Measurements from ENCODE around the gene TMEM117.

TMEM117 gene

DNA sequence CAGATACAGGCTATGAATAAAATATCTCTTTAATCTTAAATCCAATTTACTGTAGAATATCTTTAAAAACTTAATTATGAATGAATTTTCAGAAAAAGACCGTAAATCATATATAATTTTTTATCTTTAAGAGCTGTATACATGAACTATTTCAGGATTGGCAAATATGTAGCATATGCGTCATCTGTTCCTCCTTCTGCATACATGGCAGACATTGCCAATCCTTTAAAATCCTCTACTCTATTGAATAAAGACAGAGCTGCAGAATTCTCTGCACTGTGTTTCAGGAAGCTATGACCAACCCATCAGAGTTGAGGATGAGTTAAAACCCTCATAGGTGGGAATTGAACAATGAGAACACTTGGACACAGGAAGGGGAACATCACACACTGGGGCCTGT, 279.0 kb downstream of the TMEM117 start:
- Histone ChIP-seq H3K9me3 (ENCODE audit: control insufficient read depth in 2 of 2, low read length in 2 of 2) (no peaks in the 10 kb centered on the region), H3K27ac (ENCODE audit: low read depth in 2 of 2, low read length in 2 of 2) (no peak overlapping the region), H3K36me3 (ENCODE audit: control insufficient read depth in 2 of 2, insufficient read depth in 2 of 2, low read length in 2 of 2) (no peaks in the 10 kb centered on the region), H3K4me1 (ENCODE audit: control insufficient read depth in 2 of 2, insufficient read depth in 2 of 2, low read length in 2 of 2) (no peaks in the 10 kb centered on the region), H3K4me3 (ENCODE audit: low read length in 2 of 2) (no peak overlapping the region), H3K9ac (ENCODE audit: low read depth in 1 of 2, low read length in 2 of 2) (no peak overlapping the region), H3K27me3 (ENCODE audit: control insufficient read depth in 2 of 2, insufficient read depth in 2 of 2, low read length in 2 of 2) (no peaks in the 10 kb centered on the region)

DNA sequence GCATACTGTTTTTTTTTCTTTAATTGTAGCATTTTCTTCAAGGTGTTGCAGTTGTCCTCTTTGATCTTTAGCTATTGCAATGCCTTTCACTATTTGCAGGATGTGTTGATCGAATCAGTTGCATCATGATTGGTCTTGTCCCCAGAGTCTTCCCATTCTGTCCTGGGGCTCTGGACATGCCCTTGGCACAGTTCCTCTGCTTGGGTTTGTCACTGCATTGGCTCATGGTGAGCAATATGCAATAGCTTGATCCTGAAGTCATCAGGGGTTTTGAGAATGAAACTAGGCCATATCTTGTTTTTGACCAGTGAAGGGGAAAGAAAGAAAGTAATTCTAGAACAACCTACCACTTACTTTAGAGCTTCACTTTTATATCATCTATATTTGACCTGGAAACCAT, 281.5 kb downstream of the TMEM117 start:
- Histone ChIP-seq H3K4me1 (ENCODE audit: control insufficient read depth in 2 of 2, insufficient read depth in 2 of 2, low read length in 2 of 2) (no peaks in the 10 kb centered on the region), H3K36me3 (ENCODE audit: control insufficient read depth in 2 of 2, insufficient read depth in 2 of 2, low read length in 2 of 2) (no peaks in the 10 kb centered on the region), H3K9ac (ENCODE audit: low read depth in 1 of 2, low read length in 2 of 2) (no peak overlapping the region), H3K27me3 (ENCODE audit: control insufficient read depth in 2 of 2, insufficient read depth in 2 of 2, low read length in 2 of 2) (no peaks in the 10 kb centered on the region), H3K9me3 (ENCODE audit: control insufficient read depth in 2 of 2, low read length in 2 of 2) (no peaks in the 10 kb centered on the region), H3K4me3 (ENCODE audit: low read length in 2 of 2) (no peak overlapping the region), H3K27ac (ENCODE audit: low read depth in 2 of 2, low read length in 2 of 2) (no peak overlapping the region)

DNA sequence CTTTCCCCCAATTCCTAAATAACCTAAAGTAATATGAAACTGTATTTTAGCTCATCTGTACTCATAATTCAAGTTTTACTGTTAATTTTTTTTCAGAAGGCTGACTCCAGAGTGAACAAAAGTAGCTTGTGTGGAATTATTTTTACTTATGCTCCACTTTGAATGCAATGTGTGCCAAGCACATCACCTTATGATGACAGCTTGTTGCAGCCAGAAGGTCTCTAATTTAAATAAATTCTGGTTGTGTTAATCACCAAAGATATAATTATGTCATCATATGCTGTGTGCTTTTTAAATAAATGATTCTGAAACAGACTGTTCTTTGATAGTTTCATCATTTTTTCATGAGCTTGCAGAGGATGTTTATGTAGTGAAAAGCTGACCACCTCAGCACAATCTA, 283.1 kb downstream of the TMEM117 start:
- Histone ChIP-seq H3K4me1 (ENCODE audit: control insufficient read depth in 2 of 2, insufficient read depth in 2 of 2, low read length in 2 of 2) (no peaks in the 10 kb centered on the region), H3K27me3 (ENCODE audit: control insufficient read depth in 2 of 2, insufficient read depth in 2 of 2, low read length in 2 of 2) (no peaks in the 10 kb centered on the region), H3K4me3 (ENCODE audit: low read length in 2 of 2) (no peak overlapping the region), H3K36me3 (ENCODE audit: control insufficient read depth in 2 of 2, insufficient read depth in 2 of 2, low read length in 2 of 2) (no peaks in the 10 kb centered on the region), H3K9me3 (ENCODE audit: control insufficient read depth in 2 of 2, low read length in 2 of 2) (no peaks in the 10 kb centered on the region), H3K27ac (ENCODE audit: low read depth in 2 of 2, low read length in 2 of 2) (no peak overlapping the region), H3K9ac (ENCODE audit: low read depth in 1 of 2, low read length in 2 of 2) (no peak overlapping the region)

DNA sequence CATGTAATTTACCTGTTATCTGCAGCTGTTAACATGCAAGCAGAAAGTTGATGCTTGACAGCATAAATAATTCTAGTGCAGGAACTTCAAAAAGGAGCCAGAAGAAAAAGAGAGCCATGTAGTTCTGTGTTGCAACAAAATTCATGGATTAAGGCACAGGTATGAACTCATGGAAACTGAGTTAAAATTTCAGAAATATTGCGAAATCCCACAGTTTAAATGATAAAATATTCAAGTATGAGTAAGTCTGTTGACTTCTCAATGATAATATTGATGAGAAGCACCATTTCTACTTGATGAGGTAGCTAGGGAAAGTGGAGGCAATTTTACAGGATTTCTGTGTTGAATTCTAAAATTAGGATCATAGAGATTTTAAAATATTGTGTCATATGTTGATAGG, 290.9 kb downstream of the TMEM117 start:
- H3K36me3 ChIP-seq (ENCODE audit: control insufficient read depth in 2 of 2, insufficient read depth in 2 of 2, low read length in 2 of 2): no peaks in the 10 kb centered on the region
- no peak overlapping the region for H3K9ac ChIP-seq (ENCODE audit: low read depth in 1 of 2, low read length in 2 of 2)
- H3K4me1 ChIP-seq (ENCODE audit: control insufficient read depth in 2 of 2, insufficient read depth in 2 of 2, low read length in 2 of 2): no peaks in the 10 kb centered on the region
- no peak overlapping the region for H3K4me3 ChIP-seq (ENCODE audit: low read length in 2 of 2)
- H3K27ac ChIP-seq (ENCODE audit: low read depth in 2 of 2, low read length in 2 of 2): no peak overlapping the region
- H3K27me3 ChIP-seq (ENCODE audit: control insufficient read depth in 2 of 2, insufficient read depth in 2 of 2, low read length in 2 of 2): no peaks in the 10 kb centered on the region
- H3K9me3 ChIP-seq (ENCODE audit: control insufficient read depth in 2 of 2, low read length in 2 of 2): no peaks in the 10 kb centered on the region

DNA sequence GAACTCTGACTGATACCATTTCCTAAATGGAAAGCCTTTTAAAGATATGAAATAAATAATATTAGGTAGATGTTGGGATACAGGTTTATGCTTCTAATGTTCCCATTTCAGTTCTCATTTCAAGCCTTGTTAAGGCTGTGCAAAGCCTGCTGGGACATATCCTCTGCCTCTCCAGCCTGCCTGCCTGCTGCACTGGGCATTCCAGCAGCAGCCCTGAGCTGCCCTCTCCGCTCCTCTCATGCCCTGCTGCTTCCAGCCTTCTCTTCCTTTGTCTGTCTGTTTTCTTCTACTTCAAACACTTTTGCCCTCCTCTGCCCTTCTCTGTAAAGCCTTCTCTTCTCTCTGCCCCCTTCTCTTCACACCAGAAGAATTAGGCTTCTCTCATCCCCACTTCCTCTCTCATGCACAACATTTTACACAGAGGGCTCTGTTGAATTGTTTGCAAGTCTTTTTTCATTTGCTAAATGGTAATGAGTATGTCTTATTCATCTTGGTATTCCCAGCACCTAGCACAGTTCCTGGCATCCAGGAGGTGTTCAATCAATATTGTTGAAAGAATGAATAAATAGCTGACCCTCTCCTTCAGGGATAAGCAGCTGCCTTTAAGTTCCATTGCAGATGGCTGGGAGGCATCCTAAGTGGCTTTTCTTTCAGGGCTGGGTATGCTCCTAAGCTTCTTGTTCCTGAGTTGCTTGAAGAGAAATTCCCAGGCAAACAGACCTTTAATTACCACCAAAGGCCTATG, 292.3 kb downstream of the TMEM117 start:
- H3K9me3 ChIP-seq (ENCODE audit: control insufficient read depth in 2 of 2, low read length in 2 of 2): no peaks in the 10 kb centered on the region
- no peak overlapping the region for H3K4me3 ChIP-seq (ENCODE audit: low read length in 2 of 2)
- no peaks in the 10 kb centered on the region for H3K36me3 ChIP-seq (ENCODE audit: control insufficient read depth in 2 of 2, insufficient read depth in 2 of 2, low read length in 2 of 2)
- H3K27ac ChIP-seq (ENCODE audit: low read depth in 2 of 2, low read length in 2 of 2): no peak overlapping the region
- no peaks in the 10 kb centered on the region for H3K4me1 ChIP-seq (ENCODE audit: control insufficient read depth in 2 of 2, insufficient read depth in 2 of 2, low read length in 2 of 2)
- H3K9ac ChIP-seq (ENCODE audit: low read depth in 1 of 2, low read length in 2 of 2): no peak overlapping the region
- no peaks in the 10 kb centered on the region for H3K27me3 ChIP-seq (ENCODE audit: control insufficient read depth in 2 of 2, insufficient read depth in 2 of 2, low read length in 2 of 2)

- Histone ChIP-seq H3K27ac (ENCODE audit: low read depth in 2 of 2, low read length in 2 of 2) (no peak overlapping the region), H3K27me3 (ENCODE audit: control insufficient read depth in 2 of 2, insufficient read depth in 2 of 2, low read length in 2 of 2) (no peaks in the 10 kb centered on the region), H3K9ac (ENCODE audit: low read depth in 1 of 2, low read length in 2 of 2) (no peak overlapping the region), H3K4me1 (ENCODE audit: control insufficient read depth in 2 of 2, insufficient read depth in 2 of 2, low read length in 2 of 2) (no peaks in the 10 kb centered on the region), H3K36me3 (ENCODE audit: control insufficient read depth in 2 of 2, insufficient read depth in 2 of 2, low read length in 2 of 2) (no peaks in the 10 kb centered on the region), H3K4me3 (ENCODE audit: low read length in 2 of 2) (no peak overlapping the region), H3K9me3 (ENCODE audit: control insufficient read depth in 2 of 2, low read length in 2 of 2) (no peaks in the 10 kb centered on the region)
Measured at GRCh38 chr12:44143175-44143574, 307.3 kb downstream of the TMEM117 start.

DNA sequence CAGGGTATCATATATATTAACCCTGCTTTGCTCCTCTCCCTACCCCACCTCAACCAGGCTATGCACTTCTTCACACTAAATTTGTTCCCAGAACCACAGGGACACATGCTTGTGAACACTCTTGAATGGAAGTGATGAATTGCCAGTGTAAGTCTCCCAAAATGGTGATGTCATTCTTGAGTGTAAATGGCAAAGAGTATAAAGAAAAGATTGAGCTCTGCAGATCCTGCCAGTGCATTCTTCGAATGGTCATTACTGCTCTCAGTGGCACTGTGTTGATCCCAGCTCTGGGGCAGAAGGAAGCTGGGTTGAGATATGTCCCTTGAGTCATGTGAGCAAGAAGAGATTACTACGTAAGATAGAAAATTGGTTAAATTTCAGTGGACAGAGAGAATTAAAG, 313.1 kb downstream of the TMEM117 start:
- Histone ChIP-seq H3K4me3 (ENCODE audit: low read length in 2 of 2) (no peak overlapping the region), H3K27me3 (ENCODE audit: control insufficient read depth in 2 of 2, insufficient read depth in 2 of 2, low read length in 2 of 2) (no peaks in the 10 kb centered on the region), H3K27ac (ENCODE audit: low read depth in 2 of 2, low read length in 2 of 2) (no peak overlapping the region), H3K9ac (ENCODE audit: low read depth in 1 of 2, low read length in 2 of 2) (no peak overlapping the region), H3K36me3 (ENCODE audit: control insufficient read depth in 2 of 2, insufficient read depth in 2 of 2, low read length in 2 of 2) (no peaks in the 10 kb centered on the region), H3K4me1 (ENCODE audit: control insufficient read depth in 2 of 2, insufficient read depth in 2 of 2, low read length in 2 of 2) (no peaks in the 10 kb centered on the region), H3K9me3 (ENCODE audit: control insufficient read depth in 2 of 2, low read length in 2 of 2) (no peaks in the 10 kb centered on the region)

- H3K27ac ChIP-seq (ENCODE audit: low read depth in 2 of 2, low read length in 2 of 2): no peak overlapping the region
- H3K36me3 ChIP-seq (ENCODE audit: control insufficient read depth in 2 of 2, insufficient read depth in 2 of 2, low read length in 2 of 2): no peaks in the 10 kb centered on the region
- H3K4me3 ChIP-seq (ENCODE audit: low read length in 2 of 2): no peak overlapping the region
- H3K9ac ChIP-seq (ENCODE audit: low read depth in 1 of 2, low read length in 2 of 2): no peak overlapping the region
- H3K27me3 ChIP-seq (ENCODE audit: control insufficient read depth in 2 of 2, insufficient read depth in 2 of 2, low read length in 2 of 2): no peaks in the 10 kb centered on the region
- H3K9me3 ChIP-seq (ENCODE audit: control insufficient read depth in 2 of 2, low read length in 2 of 2): no peaks in the 10 kb centered on the region
- no peaks in the 10 kb centered on the region for H3K4me1 ChIP-seq (ENCODE audit: control insufficient read depth in 2 of 2, insufficient read depth in 2 of 2, low read length in 2 of 2)
Measured at GRCh38 chr12:44154128-44154527, 318.2 kb downstream of the TMEM117 start.

DNA sequence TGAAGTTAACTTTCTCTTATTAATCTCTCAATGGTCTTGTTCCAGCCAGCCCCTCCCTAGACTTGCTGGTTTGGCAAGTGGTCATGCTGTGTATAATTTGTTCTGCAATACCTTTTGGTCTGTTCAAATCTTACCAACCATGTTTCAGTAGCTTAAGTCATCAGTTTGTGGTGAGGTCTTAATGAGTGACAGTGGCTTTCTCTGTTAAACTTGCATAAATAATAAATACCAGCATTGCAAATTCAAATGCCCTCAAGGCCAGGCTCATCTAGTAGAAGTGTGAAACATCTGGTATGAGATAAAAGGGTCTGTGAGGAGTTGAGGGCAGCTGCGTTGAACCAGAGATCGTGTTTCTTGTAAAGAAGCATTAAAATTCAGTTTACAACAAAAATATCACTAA, 319.5 kb downstream of the TMEM117 start:
- Histone ChIP-seq H3K27me3 (ENCODE audit: control insufficient read depth in 2 of 2, insufficient read depth in 2 of 2, low read length in 2 of 2) (no peaks in the 10 kb centered on the region), H3K9ac (ENCODE audit: low read depth in 1 of 2, low read length in 2 of 2) (no peak overlapping the region), H3K27ac (ENCODE audit: low read depth in 2 of 2, low read length in 2 of 2) (no peak overlapping the region), H3K9me3 (ENCODE audit: control insufficient read depth in 2 of 2, low read length in 2 of 2) (no peaks in the 10 kb centered on the region), H3K4me3 (ENCODE audit: low read length in 2 of 2) (no peak overlapping the region), H3K4me1 (ENCODE audit: control insufficient read depth in 2 of 2, insufficient read depth in 2 of 2, low read length in 2 of 2) (no peaks in the 10 kb centered on the region), H3K36me3 (ENCODE audit: control insufficient read depth in 2 of 2, insufficient read depth in 2 of 2, low read length in 2 of 2) (no peaks in the 10 kb centered on the region)

GRCh38 chr12:44157359-44157758, 321.5 kb downstream of the TMEM117 start:
- no peak overlapping the region for H3K27ac ChIP-seq (ENCODE audit: low read depth in 2 of 2, low read length in 2 of 2)
- no peaks in the 10 kb centered on the region for H3K4me1 ChIP-seq (ENCODE audit: control insufficient read depth in 2 of 2, insufficient read depth in 2 of 2, low read length in 2 of 2)
- no peak overlapping the region for H3K9ac ChIP-seq (ENCODE audit: low read depth in 1 of 2, low read length in 2 of 2)
- H3K27me3 ChIP-seq (ENCODE audit: control insufficient read depth in 2 of 2, insufficient read depth in 2 of 2, low read length in 2 of 2): no peaks in the 10 kb centered on the region
- no peaks in the 10 kb centered on the region for H3K9me3 ChIP-seq (ENCODE audit: control insufficient read depth in 2 of 2, low read length in 2 of 2)
- H3K4me3 ChIP-seq (ENCODE audit: low read length in 2 of 2): no peak overlapping the region
- no peaks in the 10 kb centered on the region for H3K36me3 ChIP-seq (ENCODE audit: control insufficient read depth in 2 of 2, insufficient read depth in 2 of 2, low read length in 2 of 2)

- Histone ChIP-seq H3K9me3 (ENCODE audit: control insufficient read depth in 2 of 2, low read length in 2 of 2) (no peaks in the 10 kb centered on the region), H3K4me3 (ENCODE audit: low read length in 2 of 2) (no peak overlapping the region), H3K4me1 (ENCODE audit: control insufficient read depth in 2 of 2, insufficient read depth in 2 of 2, low read length in 2 of 2) (no peaks in the 10 kb centered on the region), H3K36me3 (ENCODE audit: control insufficient read depth in 2 of 2, insufficient read depth in 2 of 2, low read length in 2 of 2) (no peaks in the 10 kb centered on the region), H3K27me3 (ENCODE audit: control insufficient read depth in 2 of 2, insufficient read depth in 2 of 2, low read length in 2 of 2) (no peaks in the 10 kb centered on the region), H3K27ac (ENCODE audit: low read depth in 2 of 2, low read length in 2 of 2) (no peak overlapping the region), H3K9ac (ENCODE audit: low read depth in 1 of 2, low read length in 2 of 2) (no peak overlapping the region)
Measured at GRCh38 chr12:44158746-44159145, 322.9 kb downstream of the TMEM117 start.

Data from mucosa of rectum (tissue), 2 donors.